Measurements from ENCODE around the gene TAS1R2.

Gene TAS1R2

GRCh38 chr1:18816808-18817207 lies 42.7 kb downstream of the TAS1R2 start:
- no peak overlapping the region for H3K4me3 ChIP-seq (ENCODE audit: low read length)
- H3K27ac ChIP-seq (ENCODE audit: low read length) = no peak overlapping the region
- H3K4me1 ChIP-seq (ENCODE audit: insufficient read depth, low read length) = no peaks in the 10 kb centered on the region
- no peaks in the 10 kb centered on the region for H3K9me3 ChIP-seq (ENCODE audit: insufficient read depth, low read depth, low read length)
- peaks cover 31% of the 10 kb centered on the region for H3K27me3 ChIP-seq (ENCODE audit: insufficient read depth, low read length)
- H3K36me3 ChIP-seq (ENCODE audit: insufficient read depth, low read depth, low read length) = no peaks in the 10 kb centered on the region
- H3K9ac ChIP-seq (ENCODE audit: low read depth, low read length) = no peak overlapping the region

- H3K4me3 ChIP-seq (ENCODE audit: low read length) = no peak overlapping the region
- H3K4me1 ChIP-seq (ENCODE audit: insufficient read depth, low read length) = no peaks in the 10 kb centered on the region
- no peak overlapping the region for H3K9ac ChIP-seq (ENCODE audit: low read depth, low read length)
- H3K27me3 ChIP-seq (ENCODE audit: insufficient read depth, low read length) = peaks cover 24% of the 10 kb centered on the region
- H3K36me3 ChIP-seq (ENCODE audit: insufficient read depth, low read depth, low read length) = no peaks in the 10 kb centered on the region
- H3K27ac ChIP-seq (ENCODE audit: low read length) = no peak overlapping the region
- H3K9me3 ChIP-seq (ENCODE audit: insufficient read depth, low read depth, low read length) = no peaks in the 10 kb centered on the region
Measured at GRCh38 chr1:18814874-18815531, 44.5 kb downstream of the TAS1R2 start.

DNA sequence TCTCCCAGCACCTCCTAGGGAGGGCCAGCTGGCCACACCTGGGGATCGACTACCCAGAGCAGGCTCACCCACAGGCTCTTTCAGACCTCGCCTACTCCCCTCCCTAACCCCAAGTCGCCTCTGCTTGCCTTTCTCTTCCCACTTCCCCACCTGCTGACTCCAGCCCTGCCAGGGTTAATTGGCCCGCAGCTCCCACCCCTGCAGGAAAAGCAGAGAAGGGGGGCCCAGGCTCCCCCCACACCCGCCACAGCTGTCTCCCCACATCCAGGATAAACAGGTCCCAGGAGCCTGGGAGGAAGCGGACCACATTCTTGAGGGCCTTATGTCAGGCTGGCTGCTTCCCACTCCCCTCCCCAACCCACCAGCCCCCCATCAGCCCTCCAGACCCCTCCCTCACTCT lies 45.0 kb downstream of the TAS1R2 start:
- H3K4me3 ChIP-seq (ENCODE audit: low read length) = no peak overlapping the region
- no peaks in the 10 kb centered on the region for H3K4me1 ChIP-seq (ENCODE audit: insufficient read depth, low read length)
- H3K27ac ChIP-seq (ENCODE audit: low read length) = no peak overlapping the region
- no peaks in the 10 kb centered on the region for H3K36me3 ChIP-seq (ENCODE audit: insufficient read depth, low read depth, low read length)
- no peaks in the 10 kb centered on the region for H3K9me3 ChIP-seq (ENCODE audit: insufficient read depth, low read depth, low read length)
- no peak overlapping the region for H3K9ac ChIP-seq (ENCODE audit: low read depth, low read length)
- peaks cover 18% of the 10 kb centered on the region for H3K27me3 ChIP-seq (ENCODE audit: insufficient read depth, low read length)

DNA sequence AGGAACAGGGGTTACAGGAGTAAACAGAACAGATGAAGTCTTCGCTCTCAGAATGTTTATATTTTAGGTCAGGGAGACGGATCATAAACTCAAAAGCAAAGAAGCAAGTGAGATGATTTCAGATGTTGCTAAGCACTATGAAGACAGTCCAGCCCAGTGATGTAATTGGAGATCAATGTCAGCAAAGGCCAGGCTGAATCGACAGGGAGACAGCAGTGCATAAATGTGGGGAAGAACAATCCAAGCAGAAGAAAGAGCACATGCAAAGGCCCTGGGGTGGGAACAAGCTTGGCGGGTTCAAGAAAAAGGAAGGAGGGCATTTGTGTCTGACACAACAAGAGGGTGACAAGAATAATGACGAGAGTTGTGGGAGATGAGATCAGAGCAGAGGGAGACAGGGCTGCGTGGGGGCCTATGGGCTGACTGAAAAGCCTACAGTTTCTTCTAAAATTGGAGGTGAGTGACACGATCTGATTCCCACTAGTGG lies 47.0 kb downstream of the TAS1R2 start:
- Histone ChIP-seq H3K9ac (ENCODE audit: low read depth, low read length) (no peak overlapping the region), H3K27ac (ENCODE audit: low read length) (no peak overlapping the region), H3K9me3 (ENCODE audit: insufficient read depth, low read depth, low read length) (no peaks in the 10 kb centered on the region), H3K4me1 (ENCODE audit: insufficient read depth, low read length) (no peaks in the 10 kb centered on the region), H3K27me3 (ENCODE audit: insufficient read depth, low read length) (peaks cover 6% of the 10 kb centered on the region), H3K36me3 (ENCODE audit: insufficient read depth, low read depth, low read length) (no peaks in the 10 kb centered on the region), H3K4me3 (ENCODE audit: low read length) (no peak overlapping the region)

DNA sequence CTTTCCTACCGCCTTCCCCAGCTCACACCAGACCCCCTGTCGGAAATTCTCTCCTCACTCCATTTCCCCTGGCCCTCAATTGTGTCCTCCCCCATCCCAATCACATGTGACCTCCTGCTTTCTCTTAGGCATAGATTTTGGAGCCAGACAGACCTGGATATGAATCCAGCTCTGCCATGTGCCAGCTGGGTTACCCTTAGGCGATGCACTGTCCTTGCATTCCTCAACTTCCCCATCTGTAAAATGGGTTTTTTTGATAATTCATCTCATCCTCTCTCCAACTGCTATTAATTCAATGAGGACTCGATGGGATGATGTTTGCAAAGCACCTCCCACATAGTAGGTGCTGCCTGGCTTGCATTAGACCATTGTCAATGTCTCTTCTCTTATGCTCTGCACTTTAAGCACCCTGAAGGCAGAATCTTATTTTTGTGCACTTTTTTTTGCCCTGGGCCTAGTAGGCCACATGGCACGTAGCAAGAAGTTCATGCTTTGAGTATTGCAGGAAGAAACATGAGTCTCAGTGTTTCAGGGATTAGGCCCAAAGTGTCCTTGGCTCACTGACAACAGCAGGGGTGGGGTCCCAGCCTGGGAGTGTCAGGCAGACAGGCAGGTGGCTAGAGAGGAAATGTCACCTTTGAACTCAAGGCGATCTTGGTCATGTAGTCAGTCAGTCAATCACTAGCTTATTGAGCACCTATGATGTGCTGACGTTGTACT lies 47.6 kb downstream of the TAS1R2 start:
- Histone ChIP-seq H3K9ac (ENCODE audit: low read depth, low read length) (no peak overlapping the region), H3K27me3 (ENCODE audit: insufficient read depth, low read length) (0 out of 2 replicates have a peak, but pooled peaks cover under 1% of the 10 kb centered on the region), H3K4me3 (ENCODE audit: low read length) (no peak overlapping the region)

DNA sequence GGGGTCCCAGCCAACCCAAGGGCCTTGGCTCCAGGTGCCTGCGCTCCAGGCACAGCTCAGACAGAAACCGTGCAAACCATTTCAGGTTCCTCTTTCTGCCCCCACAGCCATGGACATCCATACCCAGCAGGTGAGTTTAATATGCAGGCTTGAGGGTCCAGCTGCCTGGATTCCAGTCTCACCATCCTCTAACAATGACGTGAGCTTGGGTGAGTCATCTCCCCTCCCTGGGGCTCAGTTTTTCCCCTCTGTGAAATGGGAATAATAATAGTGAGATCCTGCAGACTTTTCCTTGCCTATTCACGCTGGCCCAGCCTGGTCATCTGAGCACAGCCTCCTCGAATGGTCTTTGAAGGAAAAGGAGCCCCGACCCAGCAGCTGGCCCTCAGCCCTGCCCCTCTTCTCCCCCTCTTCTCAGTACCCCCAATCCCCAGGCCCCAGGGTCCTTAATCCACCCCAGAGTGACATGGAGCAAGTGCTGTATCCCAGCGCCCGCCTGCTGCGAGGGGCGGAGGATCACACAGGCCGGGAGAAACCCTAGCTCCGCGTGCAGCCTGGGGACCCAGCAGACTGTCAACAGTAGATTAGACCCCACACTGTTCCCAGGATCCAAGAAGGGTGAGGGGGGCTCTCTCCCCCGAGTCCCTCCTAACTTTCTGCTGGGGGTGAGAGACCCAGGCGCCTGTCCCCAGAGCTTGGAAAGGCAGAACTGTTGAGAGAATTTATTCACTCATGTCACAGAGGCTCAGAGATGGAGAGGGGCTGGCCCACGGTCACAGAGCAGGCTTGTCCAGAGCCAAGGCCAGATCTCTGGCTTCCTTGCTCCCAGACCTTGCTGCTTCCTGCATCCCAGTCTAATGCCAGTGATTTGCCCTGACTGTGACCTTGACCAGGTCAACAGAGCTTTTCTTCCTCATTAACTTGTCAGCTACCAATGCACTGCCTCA lies 49.2 kb downstream of the TAS1R2 start:
- Histone ChIP-seq H3K9ac (ENCODE audit: low read depth, low read length) (no peak overlapping the region), H3K36me3 (ENCODE audit: insufficient read depth, low read depth, low read length) (no peaks in the 10 kb centered on the region), H3K9me3 (ENCODE audit: insufficient read depth, low read depth, low read length) (no peaks in the 10 kb centered on the region), H3K4me1 (ENCODE audit: insufficient read depth, low read length) (no peaks in the 10 kb centered on the region), H3K4me3 (ENCODE audit: low read length) (no peak overlapping the region), H3K27me3 (ENCODE audit: insufficient read depth, low read length) (no peaks in the 10 kb centered on the region), H3K27ac (ENCODE audit: low read length) (no peak overlapping the region)

More for the DNA sequence above, 47.6 kb downstream of the TAS1R2 start:
- no peaks in the 10 kb centered on the region for H3K36me3 ChIP-seq (ENCODE audit: insufficient read depth, low read depth, low read length)
- no peak overlapping the region for H3K27ac ChIP-seq (ENCODE audit: low read length)
- no peaks in the 10 kb centered on the region for H3K4me1 ChIP-seq (ENCODE audit: insufficient read depth, low read length)
- H3K9me3 ChIP-seq (ENCODE audit: insufficient read depth, low read depth, low read length) = no peaks in the 10 kb centered on the region

DNA sequence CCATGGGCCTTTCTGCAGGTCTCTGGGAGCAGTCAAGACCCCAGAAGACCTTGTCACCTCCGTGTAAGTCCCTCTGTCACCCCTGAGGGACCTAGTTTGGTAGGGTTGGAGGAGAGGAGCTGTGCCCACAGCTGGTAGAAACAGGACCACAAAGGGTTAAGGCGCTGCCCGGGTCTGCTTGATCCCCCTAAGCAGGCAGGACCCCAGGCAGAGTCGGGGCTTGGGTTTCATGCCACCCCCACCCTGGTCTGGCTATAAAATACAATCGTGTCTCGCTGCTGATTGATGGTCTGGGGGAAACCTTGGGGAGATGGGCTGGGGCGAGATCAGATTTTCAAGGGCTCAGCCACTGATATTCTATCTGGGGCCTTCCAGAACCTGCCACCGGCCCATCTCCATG lies 50.9 kb downstream of the TAS1R2 start:
- no peak overlapping the region for H3K4me3 ChIP-seq (ENCODE audit: low read length)
- H3K9ac ChIP-seq (ENCODE audit: low read depth, low read length) = no peak overlapping the region
- no peaks in the 10 kb centered on the region for H3K36me3 ChIP-seq (ENCODE audit: insufficient read depth, low read depth, low read length)
- H3K9me3 ChIP-seq (ENCODE audit: insufficient read depth, low read depth, low read length) = no peaks in the 10 kb centered on the region
- H3K27me3 ChIP-seq (ENCODE audit: insufficient read depth, low read length) = no peaks in the 10 kb centered on the region
- H3K27ac ChIP-seq (ENCODE audit: low read length) = no peak overlapping the region
- H3K4me1 ChIP-seq (ENCODE audit: insufficient read depth, low read length) = no peaks in the 10 kb centered on the region

DNA sequence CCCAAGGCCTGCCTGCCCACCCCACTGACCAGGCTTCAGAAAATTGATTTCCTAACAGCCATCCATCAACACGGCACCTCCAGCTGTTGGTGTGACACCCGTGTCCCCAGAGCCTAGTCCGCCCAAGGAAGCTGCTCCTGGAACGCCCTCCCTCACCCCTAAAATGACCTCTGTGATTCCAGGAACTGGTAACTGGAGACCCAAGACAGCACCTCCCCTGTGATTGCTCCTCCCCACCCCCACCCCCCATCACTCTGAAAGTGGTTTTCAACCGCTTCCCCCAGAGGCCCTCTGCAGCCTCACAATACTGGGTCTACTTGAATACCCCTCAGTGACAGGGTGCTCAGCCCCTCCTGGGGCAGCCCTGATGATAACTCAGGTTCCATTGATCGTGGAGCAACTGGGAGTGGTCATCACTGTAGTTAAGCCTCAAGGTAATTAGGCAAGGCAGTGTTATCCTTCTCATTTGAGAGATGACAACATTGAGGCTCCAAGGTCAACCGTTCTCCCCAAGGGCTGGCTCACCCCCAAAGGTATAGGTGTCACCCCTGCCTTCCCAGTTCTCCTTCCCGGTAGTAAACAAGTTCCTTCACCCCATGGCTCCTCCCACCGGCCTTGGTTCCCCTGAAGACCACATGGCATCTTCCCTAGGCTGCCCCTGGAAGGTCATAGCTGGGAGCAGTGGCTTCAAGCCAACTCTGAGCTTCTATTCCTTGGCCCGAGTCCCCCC lies 52.0 kb downstream of the TAS1R2 start:
- Histone ChIP-seq H3K4me1 (ENCODE audit: insufficient read depth, low read length) (no peaks in the 10 kb centered on the region), H3K36me3 (ENCODE audit: insufficient read depth, low read depth, low read length) (no peaks in the 10 kb centered on the region), H3K27ac (ENCODE audit: low read length) (no peak overlapping the region), H3K9ac (ENCODE audit: low read depth, low read length) (no peak overlapping the region), H3K27me3 (ENCODE audit: insufficient read depth, low read length) (no peaks in the 10 kb centered on the region), H3K9me3 (ENCODE audit: insufficient read depth, low read depth, low read length) (no peaks in the 10 kb centered on the region), H3K4me3 (ENCODE audit: low read length) (no peak overlapping the region)

DNA sequence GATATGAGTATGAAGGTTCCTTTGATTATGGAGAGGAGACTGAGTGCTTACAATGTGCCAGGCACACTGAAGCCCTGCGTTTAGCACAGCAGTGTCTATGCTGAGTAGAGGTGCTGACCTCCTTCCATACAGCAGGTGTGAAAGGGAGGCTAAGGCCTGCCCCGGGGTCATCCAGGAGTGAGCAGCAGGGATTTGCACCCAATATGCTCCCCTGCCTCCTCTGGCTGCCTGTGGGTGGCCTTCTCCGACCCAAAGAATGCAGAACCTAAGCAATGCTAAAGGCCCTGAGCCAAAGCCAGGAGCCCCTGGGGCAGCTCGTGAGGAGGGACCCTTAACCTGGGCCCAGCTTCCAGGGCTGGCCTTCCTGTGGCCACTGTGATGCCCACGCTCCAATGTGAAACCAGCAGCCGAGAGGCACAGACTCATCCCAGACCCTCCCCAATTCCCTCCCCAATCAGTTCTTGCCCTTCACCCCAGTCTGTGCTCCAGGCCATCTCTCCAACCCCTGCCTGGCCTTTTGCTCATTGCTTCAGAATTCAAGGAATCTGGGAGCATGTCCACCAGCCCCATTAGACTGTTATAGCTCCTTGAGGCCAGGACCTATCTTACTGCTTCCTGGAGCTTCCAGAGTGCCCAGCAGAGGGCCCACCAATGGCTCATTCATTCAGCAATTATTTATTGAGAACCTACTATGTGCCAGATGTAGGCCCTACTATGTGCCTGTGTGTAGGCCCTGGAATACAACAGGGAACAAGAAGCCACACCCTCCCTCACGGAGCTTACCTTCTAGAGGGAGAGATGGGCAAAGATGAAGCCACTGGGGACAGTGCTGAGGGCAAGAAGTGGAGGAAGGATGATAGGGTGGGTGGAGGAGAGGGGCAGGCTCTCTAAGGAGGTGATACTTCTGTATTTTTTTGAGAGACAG lies 53.3 kb downstream of the TAS1R2 start:
- Histone ChIP-seq H3K4me1 (ENCODE audit: insufficient read depth, low read length) (no peaks in the 10 kb centered on the region), H3K27ac (ENCODE audit: low read length) (no peak overlapping the region), H3K36me3 (ENCODE audit: insufficient read depth, low read depth, low read length) (no peaks in the 10 kb centered on the region), H3K27me3 (ENCODE audit: insufficient read depth, low read length) (no peaks in the 10 kb centered on the region), H3K9ac (ENCODE audit: low read depth, low read length) (no peak overlapping the region), H3K4me3 (ENCODE audit: low read length) (no peak overlapping the region), H3K9me3 (ENCODE audit: insufficient read depth, low read depth, low read length) (no peaks in the 10 kb centered on the region)

DNA sequence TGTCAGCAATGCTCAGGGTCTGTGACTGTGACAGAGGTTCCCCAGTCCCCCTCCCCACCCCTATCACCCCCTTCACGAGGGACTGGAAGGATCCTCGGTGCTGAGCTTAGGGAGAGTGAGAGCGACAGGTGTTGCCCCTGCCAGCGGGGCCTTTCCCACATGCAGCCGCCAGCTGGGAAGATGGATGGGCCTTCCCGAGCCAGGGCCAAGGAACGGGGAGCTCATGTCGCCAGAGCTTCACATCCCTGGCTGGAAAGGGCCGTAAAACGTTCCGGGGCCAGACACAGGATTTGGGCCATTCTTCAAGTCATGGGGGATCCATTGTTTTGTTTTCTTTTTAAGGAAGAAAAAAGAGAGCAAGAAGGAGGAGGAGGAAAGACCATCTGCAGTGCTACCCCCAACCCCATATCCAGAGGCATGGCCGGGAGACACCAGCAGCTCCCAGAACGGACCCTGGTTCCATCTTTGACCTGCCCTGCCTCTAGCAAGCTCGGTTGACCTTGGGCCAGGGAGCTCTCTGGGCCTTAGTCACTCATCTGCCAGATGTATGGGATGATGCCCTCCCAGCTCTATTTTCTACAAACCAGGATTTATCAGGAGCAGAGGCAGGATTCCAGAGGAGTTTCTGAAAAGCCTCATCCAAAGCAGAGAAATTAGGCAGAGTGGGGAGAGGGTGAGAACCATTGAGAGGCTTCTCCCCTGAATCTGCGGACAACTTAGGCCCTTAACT lies 54.1 kb downstream of the TAS1R2 start:
- H3K27ac ChIP-seq (ENCODE audit: low read length) = no peak overlapping the region
- no peak overlapping the region for H3K9ac ChIP-seq (ENCODE audit: low read depth, low read length)
- H3K27me3 ChIP-seq (ENCODE audit: insufficient read depth, low read length) = no peaks in the 10 kb centered on the region

More for the DNA sequence above, 54.1 kb downstream of the TAS1R2 start:
- no peaks in the 10 kb centered on the region for H3K4me1 ChIP-seq (ENCODE audit: insufficient read depth, low read length)
- H3K36me3 ChIP-seq (ENCODE audit: insufficient read depth, low read depth, low read length) = no peaks in the 10 kb centered on the region
- no peaks in the 10 kb centered on the region for H3K9me3 ChIP-seq (ENCODE audit: insufficient read depth, low read depth, low read length)
- H3K4me3 ChIP-seq (ENCODE audit: low read length) = no peak overlapping the region
